Measurements from ENCODE around the gene CHST3.

GRCh38 chr10:72019085-72019876 lies 55.1 kb downstream of the CHST3 start:
- TF ChIP-seq CTCF (conservative IDR thresholded peaks at IDR 0.05; ENCODE audit: low read depth, low read length) = no peak
- TF ChIP-seq EZH2 (IDR thresholded peaks at IDR 0.05; ENCODE audit: borderline replicate concordance, low read depth, low read length, poor library complexity, severe bottlenecking) = no peak

All from A673 (cell line).